ENCODE results near the gene LENG8. TPM values are rescaled to one million over a fixed set of nuclear protein-coding genes. Genes with fewer than 3 reads are reported as not detected.

Gene LENG8
- total and polyA plus RNA-seq, 2 of the 13 experiments (the other 11 are each of a cell fraction or from before 2014, with no cell fraction given) = 14.3 to 41.9 TPM

- TF ChIP-seq AFF4 (CRISPR knock-in tag; IDR thresholded peaks at IDR 0.05) (no peak), SOX5 (CRISPR knock-in tag; IDR thresholded peaks at IDR 0.05; ENCODE audit: borderline replicate concordance) (peak; percentile 72; the same call in 1 of the 2 replicates), STAT5B (CRISPR knock-in tag; IDR thresholded peaks at IDR 0.05) (no peak), ZNF878 (CRISPR knock-in tag; IDR thresholded peaks at IDR 0.05) (no peak), SRSF9 (IDR thresholded peaks at IDR 0.05; ENCODE audit: borderline replicate concordance, insufficient read depth, low read depth, low read length, poor library complexity, severe bottlenecking) (no peak), SMAD9 (CRISPR knock-in tag; IDR thresholded peaks at IDR 0.05) (no peak), ZNF615 (CRISPR knock-in tag; IDR thresholded peaks at IDR 0.05; ENCODE audit: borderline replicate concordance) (no peak), RELA (CRISPR knock-in tag; IDR thresholded peaks at IDR 0.05) (no peak), ZMAT5 (CRISPR knock-in tag; IDR thresholded peaks at IDR 0.05; ENCODE audit: borderline replicate concordance, low read depth) (no peak), JUNB (CRISPR knock-in tag; IDR thresholded peaks at IDR 0.05; ENCODE audit: borderline replicate concordance) (no peak), SP2 (CRISPR knock-in tag; IDR thresholded peaks at IDR 0.05) (no peak), CEBPG (CRISPR knock-in tag; IDR thresholded peaks at IDR 0.05) (no peak), KMT2B (CRISPR knock-in tag; IDR thresholded peaks at IDR 0.05) (no peak), FOXA1 (IDR thresholded peaks at IDR 0.05) (no peak), FOXA1 (CRISPR knock-in tag; IDR thresholded peaks at IDR 0.05) (no peak), ZNF547 (CRISPR knock-in tag; IDR thresholded peaks at IDR 0.05) (no peak), ZNF280D (CRISPR knock-in tag; IDR thresholded peaks at IDR 0.05) (no peak), ZNF296 (CRISPR knock-in tag; conservative IDR thresholded peaks at IDR 0.05) (no peak), ATF7-NPFF (CRISPR knock-in tag; IDR thresholded peaks at IDR 0.05; ENCODE audit: low read depth) (no peak), ZNF12 (CRISPR knock-in tag; IDR thresholded peaks at IDR 0.05) (no peak; the same call in 1 of the 2 replicates)
- TF ChIP-seq, protein P1, sequence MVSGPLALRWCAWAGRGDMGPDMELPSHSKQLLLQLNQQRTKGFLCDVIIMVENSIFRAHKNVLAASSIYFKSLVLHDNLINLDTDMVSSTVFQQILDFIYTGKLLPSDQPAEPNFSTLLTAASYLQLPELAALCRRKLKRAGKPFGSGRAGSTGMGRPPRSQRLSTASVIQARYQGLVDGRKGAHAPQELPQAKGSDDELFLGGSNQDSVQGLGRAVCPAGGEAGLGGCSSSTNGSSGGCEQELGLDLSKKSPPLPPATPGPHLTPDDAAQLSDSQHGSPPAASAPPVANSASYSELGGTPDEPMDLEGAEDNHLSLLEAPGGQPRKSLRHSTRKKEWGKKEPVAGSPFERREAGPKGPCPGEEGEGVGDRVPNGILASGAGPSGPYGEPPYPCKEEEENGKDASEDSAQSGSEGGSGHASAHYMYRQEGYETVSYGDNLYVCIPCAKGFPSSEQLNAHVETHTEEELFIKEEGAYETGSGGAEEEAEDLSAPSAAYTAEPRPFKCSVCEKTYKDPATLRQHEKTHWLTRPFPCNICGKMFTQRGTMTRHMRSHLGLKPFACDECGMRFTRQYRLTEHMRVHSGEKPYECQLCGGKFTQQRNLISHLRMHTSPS (CRISPR knock-in tag; IDR thresholded peaks at IDR 0.05; ENCODE audit: low read depth) = peak; percentile 18; the same call in 1 of the 2 replicates
Measured at GRCh38 chr19:54420383-54421168, 28.4 kb upstream of the LENG8 start (continued).

Data from HepG2 (cell line).